ENCODE results near the gene RASA3.
A peak's percentile ranks its signal among the peaks of the same experiment; 100 is the strongest.
"Not testable (repeated sequence)": the region's sequence is repeated elsewhere in the genome, so short reads cannot be mapped to it uniquely, and the experiment has no call there.

RASA3 gene

GRCh38 chr13:114110091-114110829, 22.2 kb downstream of the RASA3 start:
- no peak for DNase-seq

- no peak for DNase-seq
These were observed 22.8 kb downstream of the RASA3 start for GRCh38 chr13:114109641-114110041.

- no peak for DNase-seq
These were observed 23.5 kb downstream of the RASA3 start for GRCh38 chr13:114108894-114109293.

GRCh38 chr13:114108141-114108761, 24.2 kb downstream of the RASA3 start:
- DNase-seq = no peak

GRCh38 chr13:114107686-114108081, 24.7 kb downstream of the RASA3 start:
- DNase-seq = peak; percentile 85

- DNase-seq = no peak
These were observed 25.3 kb downstream of the RASA3 start for GRCh38 chr13:114106991-114107685.

- DNase-seq = no peak
These were observed 25.9 kb downstream of the RASA3 start for GRCh38 chr13:114106526-114106925.

GRCh38 chr13:114105521-114106225, 26.8 kb downstream of the RASA3 start:
- no peak for DNase-seq

GRCh38 chr13:114104655-114105520, 27.5 kb downstream of the RASA3 start:
- no peak for DNase-seq

GRCh38 chr13:114103801-114104654, 28.4 kb downstream of the RASA3 start:
- no peak for DNase-seq

- DNase-seq = not testable (repeated sequence)
These were observed 29.2 kb downstream of the RASA3 start for GRCh38 chr13:114103289-114103621.

GRCh38 chr13:114102521-114103288, 29.7 kb downstream of the RASA3 start:
- DNase-seq = no peak

- DNase-seq = no peak
These were observed 30.3 kb downstream of the RASA3 start for GRCh38 chr13:114102131-114102520.

GRCh38 chr13:114101358-114102130, 30.9 kb downstream of the RASA3 start:
- DNase-seq = no peak

- no peak for DNase-seq
These were observed 31.7 kb downstream of the RASA3 start for GRCh38 chr13:114100446-114101357.

- DNase-seq = no peak
These were observed 32.4 kb downstream of the RASA3 start for GRCh38 chr13:114099918-114100445.

GRCh38 chr13:114099191-114099590, 33.2 kb downstream of the RASA3 start:
- peak; percentile 84 for DNase-seq

- DNase-seq = not testable (repeated sequence)
These were observed 33.8 kb downstream of the RASA3 start for GRCh38 chr13:114098689-114099056.
